Amniotic epithelial cell (primary cell): ENCODE measurements around the gene SCN2A.
A peak's percentile ranks its signal among the peaks of the same experiment; 100 is the strongest.

ENCODE experiments used
- DNase-seq: peaks from one replicate; pipeline ENCODE4 v3.0.0-alpha.2; 2010; ENCODE audit warnings: low read depth

SCN2A gene

DNA sequence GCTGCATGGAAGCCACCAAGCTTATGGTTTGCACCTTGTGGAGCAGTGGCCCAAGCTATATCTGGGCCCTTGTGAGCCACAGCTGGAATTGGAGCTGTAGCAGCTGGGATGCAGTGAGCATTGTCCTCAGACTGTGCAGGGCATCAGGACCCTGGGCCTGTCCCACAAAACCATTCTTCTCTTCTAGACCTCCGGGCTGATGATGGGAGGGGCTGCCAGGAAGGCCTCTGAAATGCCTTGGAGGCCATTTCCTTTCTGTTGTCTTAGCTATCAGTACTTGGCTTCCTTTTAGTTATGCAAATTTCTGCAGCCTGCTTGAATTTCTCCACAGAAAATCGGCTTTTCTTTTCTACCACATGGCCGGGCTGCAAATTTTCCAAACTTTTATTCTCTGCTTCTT is 183.9 kb downstream of the SCN2A start:
- DNase-seq = no peak

DNA sequence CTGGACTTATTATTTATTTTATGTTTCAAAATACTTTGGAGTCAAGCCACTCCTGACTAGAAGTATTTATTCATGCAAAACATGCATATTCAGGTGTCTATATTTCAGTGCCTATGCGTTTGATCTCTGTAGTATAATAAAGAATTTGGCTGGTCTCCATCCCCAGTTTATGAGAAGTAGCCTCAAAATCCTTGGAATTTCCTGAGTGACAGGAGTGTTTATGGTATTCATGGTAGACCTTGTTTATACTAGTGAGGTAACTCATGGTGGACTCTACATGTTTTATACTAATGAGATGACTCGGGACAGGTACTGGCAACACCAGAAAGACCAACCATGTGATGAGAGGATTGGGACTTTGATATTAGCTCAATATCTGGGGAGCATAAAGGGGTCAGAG is 186.3 kb downstream of the SCN2A start:
- no peak for DNase-seq

DNA sequence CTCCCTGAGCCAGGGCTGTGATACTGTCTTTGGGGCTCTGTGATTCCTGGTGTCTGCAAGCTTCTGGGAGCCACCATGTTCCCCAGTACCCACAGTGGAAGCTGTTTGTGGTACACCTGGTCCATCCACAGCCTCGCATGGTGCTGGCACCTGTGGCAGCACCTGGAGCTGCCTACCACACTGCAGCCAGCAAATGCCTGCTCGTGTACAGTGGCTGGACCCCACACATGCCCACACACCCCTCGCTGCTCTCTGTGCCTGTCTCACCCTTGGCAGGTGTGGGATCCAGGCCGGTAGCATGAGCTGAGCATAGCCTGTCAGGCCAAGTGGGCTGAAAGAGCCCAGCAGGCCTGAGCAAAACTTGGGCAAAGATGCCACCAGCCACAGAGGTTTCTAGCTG is 188.5 kb downstream of the SCN2A start:
- DNase-seq = no peak

DNA sequence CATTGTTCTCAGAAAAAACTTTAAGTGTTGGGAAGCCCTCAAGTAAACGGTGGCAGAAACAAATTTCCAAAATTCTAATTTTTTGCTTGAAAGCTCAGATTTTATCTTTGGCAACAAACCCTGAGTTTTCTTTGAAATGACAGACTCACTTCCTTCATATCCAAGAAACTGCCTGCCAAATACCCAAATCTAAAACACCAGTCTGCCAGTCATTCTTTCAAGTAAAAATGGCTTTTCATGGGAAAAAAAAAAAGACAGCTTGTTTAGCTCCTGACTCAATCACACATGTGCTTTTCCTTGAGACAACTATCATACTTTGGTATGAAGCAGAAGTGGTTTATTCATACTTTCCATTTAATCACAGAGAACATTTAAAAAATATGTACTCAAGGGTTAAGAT is 189.7 kb downstream of the SCN2A start:
- no peak for DNase-seq

DNA sequence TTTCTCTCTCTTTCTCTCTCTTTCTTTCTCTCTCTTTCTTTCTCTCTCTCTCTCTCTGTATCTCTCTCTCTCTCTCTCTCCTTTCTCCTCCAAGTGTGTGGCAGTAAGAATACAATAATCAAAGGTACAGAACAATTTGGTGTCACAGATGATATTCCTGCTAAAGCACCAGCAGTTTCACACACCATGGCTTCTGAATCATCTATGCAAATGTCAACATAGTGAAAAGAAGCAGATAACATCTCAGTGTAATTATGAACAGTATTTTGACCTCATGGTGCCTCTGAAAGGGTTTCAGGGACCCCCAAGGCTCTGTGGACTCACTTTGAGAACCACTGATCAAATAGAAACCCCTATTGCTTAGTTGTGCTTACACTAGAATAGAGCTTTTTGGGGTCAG is 191.8 kb downstream of the SCN2A start:
- DNase-seq = no peak

DNA sequence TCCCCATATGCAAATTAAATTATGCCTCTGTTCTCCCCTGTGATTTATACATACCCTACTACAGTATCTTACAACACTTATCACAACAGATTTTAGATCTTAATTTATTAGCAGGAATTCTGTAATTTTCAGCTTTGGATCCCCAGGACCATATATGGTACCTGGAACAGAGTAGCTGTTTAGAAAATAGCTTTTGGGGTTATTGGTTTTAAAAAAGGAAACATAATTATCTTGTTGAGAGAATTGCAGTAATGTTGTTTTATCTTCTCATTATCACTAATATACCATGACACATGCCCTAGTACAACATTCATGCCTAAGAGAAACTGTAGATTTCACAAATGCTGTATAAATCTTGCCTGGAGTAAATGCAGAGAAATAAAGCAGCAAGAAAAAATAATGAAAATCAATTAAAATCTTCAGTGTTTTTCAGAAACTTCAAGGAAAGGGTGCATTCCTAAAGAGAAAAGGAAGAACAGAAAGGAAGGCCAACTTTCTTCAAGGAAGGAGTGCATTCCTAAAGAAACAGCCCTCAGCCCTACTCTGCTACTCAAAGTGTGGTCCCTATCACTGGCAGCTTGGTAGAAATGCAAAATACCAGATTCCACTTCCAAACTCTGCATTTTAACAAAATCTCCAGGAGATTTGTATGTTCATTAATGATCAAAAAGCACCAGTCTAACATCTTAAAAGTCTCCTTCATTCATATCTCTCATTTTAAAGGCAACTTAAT is 193.2 kb downstream of the SCN2A start:
- no peak for DNase-seq

DNA sequence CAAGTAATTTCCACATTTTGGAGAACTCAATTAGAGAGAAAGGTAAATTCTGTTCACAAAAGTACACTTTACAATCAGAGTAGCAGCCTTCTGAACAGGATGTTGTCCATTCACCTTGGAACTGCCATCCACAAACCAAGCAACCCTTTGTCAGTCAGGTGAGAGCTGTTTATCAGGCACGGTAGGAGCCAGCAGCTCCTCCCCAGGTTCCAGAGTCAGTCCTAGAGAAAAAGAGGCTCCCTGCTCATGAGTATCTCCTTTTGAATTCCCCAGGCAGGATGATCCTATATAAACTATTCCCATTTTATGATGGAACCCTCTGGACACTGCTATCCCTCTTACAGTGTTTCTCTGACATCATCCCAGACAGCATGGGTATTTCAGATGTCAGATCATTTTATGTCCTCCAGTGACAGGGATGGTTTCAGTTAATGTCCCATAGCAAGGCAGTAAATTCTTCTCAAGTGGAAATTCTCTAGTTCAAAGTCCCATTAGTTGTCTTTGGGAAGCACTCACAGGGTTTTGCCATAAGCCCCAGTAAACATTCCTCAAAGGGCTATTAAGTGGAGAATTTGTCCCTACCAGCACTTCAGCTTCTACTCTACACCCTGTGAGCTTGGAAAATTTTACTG is 195.8 kb downstream of the SCN2A start:
- no peak for DNase-seq

DNA sequence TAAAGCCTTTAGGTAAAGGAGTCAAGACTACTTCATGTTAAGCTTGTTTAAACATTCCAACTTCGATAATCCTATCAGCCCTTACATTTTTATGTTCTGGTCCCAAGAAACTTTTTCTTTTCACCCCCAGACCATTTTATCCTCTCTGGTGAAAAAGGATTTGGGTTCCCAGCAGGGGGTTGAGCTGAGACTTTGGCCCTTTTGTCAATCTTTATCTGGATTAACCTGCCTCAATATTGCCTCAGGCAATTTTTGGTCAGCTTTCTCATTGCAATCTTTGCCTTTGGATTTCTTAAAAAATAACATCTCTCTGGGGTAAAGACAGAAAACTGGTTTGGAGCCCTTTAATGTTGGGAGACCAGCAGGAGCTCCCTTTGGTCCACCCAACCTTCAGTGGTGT is 196.4 kb downstream of the SCN2A start:
- no peak for DNase-seq

DNA sequence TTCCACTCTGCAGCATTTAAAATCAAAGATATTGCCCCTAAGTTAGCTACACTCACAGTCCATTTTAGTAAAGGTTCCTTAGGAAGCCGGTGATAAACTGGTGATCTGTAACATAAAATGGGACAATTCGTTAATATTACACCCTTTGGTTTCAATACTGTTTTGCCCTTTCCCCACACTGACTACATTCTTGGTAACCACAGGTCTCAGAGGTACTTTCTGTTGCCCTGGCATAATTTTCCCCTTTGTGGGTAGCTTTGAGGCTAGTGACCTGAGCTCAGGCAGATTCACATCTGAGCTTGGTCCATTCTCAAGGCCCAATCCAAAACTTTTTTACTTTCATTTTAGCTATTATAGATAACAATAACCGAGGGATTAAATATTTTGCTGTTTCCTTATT is 197.3 kb downstream of the SCN2A start:
- DNase-seq = no peak

DNA sequence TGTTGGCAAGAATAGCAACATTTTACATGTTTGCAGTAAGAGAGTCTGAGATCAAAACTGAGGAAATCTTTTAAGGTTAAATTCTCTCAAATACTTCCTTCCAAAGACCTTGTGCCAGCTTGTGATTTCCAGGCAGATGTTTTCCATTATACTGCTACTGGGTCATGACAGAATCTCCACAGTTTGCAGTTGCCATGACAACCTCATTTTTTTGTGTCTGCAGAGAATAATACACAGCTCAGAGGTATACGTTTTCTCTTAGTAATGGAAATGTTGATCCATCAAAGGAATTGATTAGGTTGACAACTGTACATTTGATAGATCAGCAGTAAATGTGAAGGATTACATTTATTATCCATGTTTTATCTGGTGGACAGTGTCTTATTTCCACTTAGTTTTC is 201.2 kb downstream of the SCN2A start:
- DNase-seq = peak; percentile 1
